Left hindlimb (tissue), 1 donor: ENCODE data around the gene DOK4.

Experiments
- DNase-seq: peaks from one replicate; pipeline ENCODE4 v3.0.0-alpha.2; 2018

Gene DOK4

GRCh38 chr16:57485916-57486857, at the start of gene DOK4:
DOK4 (minus strand) TSS chr16:57486493; CDS start chr16:57479507, 6,986 bp downstream.
- DNase-seq: peak; percentile 88

GRCh38 chr16:57535680-57536305, 49.5 kb upstream of the DOK4 start:
- DNase-seq: peak; percentile 96

- peak; percentile 46 for DNase-seq
Measured at GRCh38 chr16:57534881-57535658, 48.8 kb upstream of the DOK4 start.

GRCh38 chr16:57534337-57534880, 48.1 kb upstream of the DOK4 start:
- no peak for DNase-seq

- DNase-seq: peak; percentile 44
Measured at GRCh38 chr16:57533431-57534336, 47.4 kb upstream of the DOK4 start.

- no peak for DNase-seq
Measured at GRCh38 chr16:57532266-57532625, 46.0 kb upstream of the DOK4 start.

- DNase-seq: no peak
Measured at GRCh38 chr16:57531635-57532265, 45.5 kb upstream of the DOK4 start.

- peak; percentile 13 for DNase-seq
Measured at GRCh38 chr16:57531253-57531575, 44.9 kb upstream of the DOK4 start.

- peak; percentile 27 for DNase-seq
Measured at GRCh38 chr16:57530522-57531252, 44.4 kb upstream of the DOK4 start.

- DNase-seq: peak; percentile 50
Measured at GRCh38 chr16:57530104-57530521, 43.8 kb upstream of the DOK4 start.

GRCh38 chr16:57529391-57530103, 43.3 kb upstream of the DOK4 start:
- DNase-seq: peak; percentile 34

- peak; percentile 31 for DNase-seq
Measured at GRCh38 chr16:57528499-57529390, 42.5 kb upstream of the DOK4 start.

GRCh38 chr16:57527610-57528360, 41.5 kb upstream of the DOK4 start:
- no peak for DNase-seq

- DNase-seq: peak; percentile 19
Measured at GRCh38 chr16:57527027-57527426, 40.7 kb upstream of the DOK4 start.

GRCh38 chr16:57526498-57526897, 40.2 kb upstream of the DOK4 start:
- peak; percentile 18 for DNase-seq

GRCh38 chr16:57525761-57526160, 39.5 kb upstream of the DOK4 start:
- no peak for DNase-seq

GRCh38 chr16:57522960-57523359, 36.7 kb upstream of the DOK4 start:
- no peak for DNase-seq

- DNase-seq: peak; percentile 81
Measured at GRCh38 chr16:57519796-57520360, 33.6 kb upstream of the DOK4 start.
